ENCODE measurements around the gene SIPA1L3. TPM values are rescaled to one million over a fixed set of nuclear protein-coding genes. Genes with fewer than 3 reads are reported as not detected.
A peak's percentile ranks its signal among the peaks of the same experiment; 100 is the strongest.

The SIPA1L3 gene
- total RNA-seq, 1 experiment from 2014 or later, result 8.1 TPM

DNA sequence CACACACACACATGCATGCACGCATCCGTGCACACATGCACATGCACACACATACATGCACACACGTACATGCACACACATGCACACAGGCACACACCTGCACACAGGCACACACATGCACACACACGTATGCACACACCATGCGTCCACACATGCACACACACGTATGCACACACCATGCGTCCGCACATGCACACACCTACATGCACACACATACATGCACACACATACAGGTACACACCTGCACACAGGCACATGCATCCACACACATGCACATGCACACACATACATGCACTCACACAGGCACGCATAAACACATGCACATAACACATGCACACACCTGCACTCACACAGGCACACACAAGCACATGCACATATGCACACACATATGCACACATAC lies 204.9 kb downstream of the SIPA1L3 start:
- in situ Hi-C loops (cut with HindIII; ENCODE audit: low sequenced_read_pairs), result no loop called here

DNA sequence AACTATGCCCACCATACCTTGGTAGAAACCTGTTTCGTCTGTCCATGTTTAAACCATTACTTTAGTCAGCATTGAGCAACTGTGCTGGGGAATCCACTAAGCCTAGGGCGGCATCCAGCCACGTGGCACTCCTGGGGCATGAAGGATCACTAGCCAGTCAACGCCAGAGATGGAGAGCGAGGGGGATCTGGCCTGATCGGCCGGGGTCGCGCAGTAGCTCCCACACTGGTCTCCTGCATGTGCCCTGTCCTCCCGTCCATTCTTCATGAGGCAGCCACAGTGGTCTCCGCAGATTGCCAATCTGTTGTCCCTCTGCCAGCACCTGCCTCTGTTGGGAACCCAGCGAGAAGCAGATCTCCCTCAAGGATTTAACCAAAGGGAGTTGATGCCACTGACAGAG lies 207.6 kb downstream of the SIPA1L3 start:
- DNase-seq (ENCODE audit: low spot score), result no peak
- in situ Hi-C loops (cut with HindIII; ENCODE audit: low sequenced_read_pairs), result no loop called here

More for the DNA sequence above, 204.9 kb downstream of the SIPA1L3 start:
- DNase-seq (ENCODE audit: low spot score), result no peak

DNA sequence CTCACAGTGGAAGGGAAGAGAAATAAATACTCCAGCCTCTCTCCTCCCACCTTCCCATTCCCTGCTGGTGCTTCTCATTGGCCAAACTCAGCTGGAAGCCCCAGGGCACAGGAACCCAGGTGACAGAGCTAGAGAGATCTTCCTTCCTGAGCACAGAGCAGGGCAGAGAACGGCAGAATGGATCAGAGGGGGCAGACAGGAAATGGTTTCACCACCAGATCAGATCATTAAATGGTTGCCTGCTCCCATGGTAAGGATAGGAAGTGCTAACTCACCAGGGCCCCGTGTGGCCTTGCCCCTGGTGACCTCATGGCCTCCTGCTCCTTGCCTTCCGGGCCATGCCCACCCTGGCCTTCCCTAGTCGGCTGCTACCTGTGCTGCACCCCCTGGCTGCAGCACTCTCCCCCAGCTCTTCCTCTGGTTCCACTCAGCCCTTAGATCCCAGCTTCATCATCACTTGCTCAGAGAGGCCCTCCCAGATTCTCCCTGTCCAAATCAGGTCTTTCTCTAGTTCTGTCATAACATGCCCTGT lies 208.3 kb downstream of the SIPA1L3 start:
- in situ Hi-C loops (cut with HindIII; ENCODE audit: low sequenced_read_pairs), result no loop called here
- no peak for DNase-seq (ENCODE audit: low spot score)

DNA sequence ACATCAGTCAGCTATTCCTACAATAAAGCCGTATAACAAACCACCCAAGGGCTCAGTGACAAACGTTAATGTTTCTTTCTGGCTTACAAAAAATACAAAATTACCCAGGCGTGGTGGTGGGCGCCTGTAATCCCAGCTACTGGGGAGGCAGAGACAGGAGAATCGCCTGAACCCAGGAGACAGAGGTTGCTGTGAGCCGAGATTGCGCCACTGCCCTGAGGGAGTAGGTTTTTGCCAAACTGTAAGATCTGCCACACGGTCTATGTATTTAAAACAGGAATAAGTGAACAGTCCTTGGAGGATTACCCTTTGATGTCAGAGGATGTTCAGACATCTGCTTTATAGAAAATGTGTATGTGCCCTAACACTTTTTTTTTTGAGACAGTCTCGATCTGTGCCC lies 211.2 kb downstream of the SIPA1L3 start:
- in situ Hi-C loops (cut with HindIII; ENCODE audit: low sequenced_read_pairs), result no loop called here
- DNase-seq (ENCODE audit: low spot score), result no peak

DNA sequence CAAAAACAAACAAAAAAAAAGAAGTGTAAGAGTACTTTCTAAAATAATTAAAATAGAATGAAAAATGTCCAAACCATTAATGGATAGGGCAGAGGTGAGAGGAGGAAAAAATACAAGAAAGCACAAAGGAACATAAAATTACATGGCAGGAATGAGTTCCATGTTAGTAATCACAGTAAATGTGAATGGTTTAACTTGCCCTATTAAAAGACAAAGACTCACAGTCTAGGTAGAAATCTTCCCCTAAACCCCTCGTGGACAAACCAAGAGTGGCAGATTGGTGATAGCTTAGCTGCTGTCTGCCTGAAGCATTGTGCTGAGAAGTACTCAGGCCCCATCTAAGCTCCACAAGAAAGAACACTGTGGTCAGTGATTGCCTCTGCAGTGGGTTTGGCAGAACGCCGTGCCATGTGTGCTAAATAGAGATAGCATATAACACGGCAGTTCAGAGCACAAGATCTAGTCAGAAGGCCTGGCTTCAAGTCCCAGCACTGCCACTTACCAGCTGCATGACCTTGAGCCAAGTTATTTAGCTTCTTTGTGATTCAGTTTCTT lies 213.5 kb downstream of the SIPA1L3 start:
- no peak for DNase-seq (ENCODE audit: low spot score)
- in situ Hi-C loops (cut with HindIII; ENCODE audit: low sequenced_read_pairs), result no loop called here

DNA sequence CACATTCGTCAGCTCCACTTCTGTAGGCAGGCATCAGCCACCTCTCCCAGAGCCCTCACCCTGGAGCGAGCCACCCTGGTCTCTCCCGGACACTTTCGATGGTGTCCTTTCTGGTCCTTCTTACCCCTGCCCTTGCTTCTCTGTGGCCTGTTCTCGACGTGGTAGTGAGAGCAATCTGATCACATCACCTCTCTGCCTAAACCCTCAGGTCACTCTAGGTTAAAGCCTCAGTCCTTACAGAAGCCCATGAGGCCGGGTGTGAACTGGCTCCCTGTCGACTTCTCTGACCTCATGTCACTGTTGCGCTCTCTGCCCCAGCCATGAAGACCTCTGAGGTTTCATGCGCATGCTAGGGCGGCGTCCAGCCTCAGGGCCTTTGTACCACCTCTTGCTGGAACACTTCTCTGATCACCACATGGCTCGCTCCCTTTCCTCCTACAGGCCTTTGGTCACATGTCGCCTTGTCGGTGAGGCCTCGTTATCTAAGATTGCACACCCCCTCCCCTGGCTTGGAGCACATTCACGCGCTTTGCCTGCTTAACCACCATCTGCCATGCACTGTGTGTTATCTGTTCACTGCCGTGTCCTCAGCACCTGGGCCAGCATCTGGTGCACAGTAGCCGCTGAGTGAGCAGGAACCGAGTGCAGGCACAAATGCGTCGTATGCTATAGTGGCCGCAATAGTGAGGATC lies 215.5 kb downstream of the SIPA1L3 start:
- DNase-seq (ENCODE audit: low spot score), result no peak
- in situ Hi-C loops (cut with HindIII; ENCODE audit: low sequenced_read_pairs), result no loop called here

DNA sequence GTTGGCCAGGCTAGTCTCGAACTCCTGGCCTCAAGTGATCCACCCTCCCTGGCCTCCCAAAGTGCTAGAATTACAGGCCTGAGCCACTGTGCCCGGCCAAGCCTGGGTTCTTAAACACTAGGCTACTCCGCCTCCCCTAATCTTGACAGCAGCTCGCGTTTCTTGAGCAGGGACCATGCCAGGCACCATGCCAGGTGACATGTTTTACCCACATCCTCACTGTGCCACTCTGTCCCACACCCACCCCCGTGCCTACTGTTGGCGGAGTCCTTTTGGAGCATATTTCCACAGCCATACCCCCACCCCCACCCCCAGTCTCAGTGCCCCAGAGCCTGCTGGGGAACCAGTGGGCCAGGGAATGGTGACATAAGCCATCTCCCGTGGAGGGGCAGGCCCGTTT lies 218.2 kb downstream of the SIPA1L3 start:
- in situ Hi-C loops (cut with HindIII; ENCODE audit: low sequenced_read_pairs), result no loop called here
- DNase-seq (ENCODE audit: low spot score), result no peak

DNA sequence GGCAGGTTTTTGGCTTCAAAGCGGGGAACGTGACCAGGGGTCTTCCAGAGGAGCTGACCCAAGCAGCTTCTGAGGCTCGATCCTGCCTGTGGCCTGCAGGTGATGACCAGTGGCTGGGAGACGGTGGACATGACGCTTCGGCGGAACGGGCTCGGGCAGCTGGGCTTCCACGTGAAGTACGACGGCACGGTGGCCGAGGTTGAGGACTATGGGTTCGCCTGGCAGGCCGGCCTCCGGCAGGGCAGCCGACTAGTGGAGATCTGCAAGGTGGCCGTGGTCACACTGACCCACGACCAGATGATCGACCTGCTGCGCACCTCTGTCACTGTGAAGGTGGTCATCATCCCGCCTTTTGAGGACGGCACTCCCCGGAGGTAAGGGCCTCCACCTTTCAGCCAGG lies 223.4 kb downstream of the SIPA1L3 start:
- in situ Hi-C loops (cut with HindIII; ENCODE audit: low sequenced_read_pairs), result no loop called here
- DNase-seq (ENCODE audit: low spot score), result no peak

DNA sequence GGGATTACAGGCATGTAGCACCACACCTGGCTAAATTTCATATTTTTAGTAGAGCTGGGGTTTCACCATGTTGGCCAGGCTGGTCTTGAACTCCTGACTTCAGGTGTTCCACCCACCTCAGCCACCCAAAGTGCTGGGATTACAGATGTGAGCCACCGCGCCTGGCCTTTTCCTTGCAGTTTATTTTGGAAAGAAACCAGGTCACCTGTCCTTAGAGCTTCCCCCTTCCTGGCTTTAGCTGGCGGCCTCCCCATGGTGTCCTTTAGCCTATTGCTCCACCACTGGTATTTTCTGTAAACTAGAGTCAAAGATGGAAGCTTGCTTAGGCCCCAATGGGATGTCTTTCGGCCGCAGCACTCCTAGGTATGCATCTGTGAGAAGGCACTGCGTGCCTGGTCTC lies 225.8 kb downstream of the SIPA1L3 start:
- DNase-seq (ENCODE audit: low spot score), result no peak
- in situ Hi-C loops (cut with HindIII; ENCODE audit: low sequenced_read_pairs), result no loop called here

DNA sequence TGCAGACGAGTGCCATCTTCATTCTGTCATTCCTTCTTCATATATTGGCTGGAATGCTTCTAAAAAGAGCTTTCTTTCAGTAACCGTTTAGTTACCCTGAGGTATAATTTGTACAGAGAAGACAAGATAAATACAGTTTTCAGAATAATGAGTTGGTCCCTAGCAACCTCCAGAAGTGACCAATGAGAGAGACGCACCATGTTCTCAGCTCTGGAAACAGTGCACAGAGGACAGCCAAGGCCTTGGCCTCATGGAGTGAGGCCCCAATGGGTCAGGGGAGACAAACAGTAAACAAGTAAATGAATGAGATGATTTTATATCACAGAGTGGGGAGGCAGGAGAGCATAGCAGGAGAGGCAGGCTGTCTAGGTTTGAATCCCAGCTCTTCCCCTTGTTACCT lies 226.3 kb downstream of the SIPA1L3 start:
- DNase-seq (ENCODE audit: low spot score), result no peak
- in situ Hi-C loops (cut with HindIII; ENCODE audit: low sequenced_read_pairs), result no loop called here

DNA sequence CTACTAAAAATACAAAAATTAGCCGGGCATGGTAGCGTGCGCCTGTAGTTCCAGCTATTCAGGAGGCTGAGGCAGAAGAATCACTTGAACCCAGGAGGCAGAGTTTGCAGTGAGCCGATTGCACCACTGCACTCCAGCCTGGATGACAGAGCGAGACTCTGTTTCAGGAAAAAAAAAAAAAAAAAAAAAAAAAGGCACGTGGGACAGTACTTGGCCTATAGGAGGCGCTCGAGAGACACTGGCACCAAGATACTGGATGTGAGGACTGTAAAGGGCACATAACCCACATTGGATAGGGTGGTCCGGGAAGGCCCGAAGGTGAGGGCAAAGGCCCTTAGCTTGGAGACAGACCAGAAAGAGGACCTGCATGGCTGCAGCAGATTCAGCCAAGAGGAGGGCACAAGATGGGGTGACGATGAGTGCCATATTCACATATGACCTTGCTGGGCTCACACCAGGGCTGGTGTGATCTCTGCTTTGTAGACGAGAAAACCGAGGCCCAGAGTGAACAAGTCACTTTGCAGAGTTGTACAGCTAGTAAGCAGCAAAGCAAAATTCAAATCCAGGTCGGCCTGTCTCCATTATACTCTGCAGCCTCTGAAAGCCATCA lies 227.6 kb downstream of the SIPA1L3 start:
- in situ Hi-C loops (cut with HindIII; ENCODE audit: low sequenced_read_pairs), result no loop called here

DNA sequence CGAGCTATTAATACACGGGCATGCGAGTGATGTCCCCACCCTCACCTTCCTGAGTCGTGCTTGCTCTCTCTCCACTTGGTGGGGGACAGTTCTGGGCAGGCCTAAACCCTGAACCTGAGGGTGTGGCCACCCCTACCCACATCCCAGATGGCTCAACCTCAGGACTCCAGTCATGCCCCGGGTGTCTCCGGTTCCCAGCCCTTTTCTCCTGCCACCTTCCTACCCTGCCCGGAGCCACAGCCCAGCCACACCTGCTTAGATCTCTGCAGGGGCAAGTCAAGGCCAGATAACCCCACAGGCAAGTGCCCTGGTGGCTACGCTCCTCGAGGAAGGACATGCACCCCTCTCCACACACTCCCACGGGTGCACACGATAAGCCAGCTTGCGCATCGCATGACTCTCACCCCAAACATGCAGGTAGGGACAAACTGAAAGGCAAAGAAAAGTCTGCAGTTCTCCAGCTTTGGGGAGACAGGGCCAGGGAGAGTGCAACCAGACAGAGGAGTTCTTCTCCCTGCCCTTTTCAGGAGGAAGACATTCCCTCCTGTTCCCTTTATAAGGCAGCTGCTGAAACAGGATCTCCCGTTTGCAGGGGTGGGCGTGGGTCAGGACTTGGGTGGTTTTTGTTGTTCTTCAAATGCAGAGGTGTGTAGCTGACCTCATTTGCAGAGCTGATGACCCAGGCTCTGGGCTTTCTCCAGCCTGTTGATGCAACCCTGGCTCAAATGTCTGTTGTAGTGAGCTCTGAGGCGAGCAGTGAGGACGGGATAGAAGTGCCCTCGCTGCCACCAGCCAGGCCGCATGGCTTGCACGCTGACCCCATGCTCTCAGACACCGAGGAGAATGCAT lies 228.4 kb downstream of the SIPA1L3 start:
- no peak for DNase-seq (ENCODE audit: low spot score)
- in situ Hi-C loops (cut with HindIII; ENCODE audit: low sequenced_read_pairs), result no loop called here

More for the DNA sequence above, 227.6 kb downstream of the SIPA1L3 start:
- no peak for DNase-seq (ENCODE audit: low spot score)

DNA sequence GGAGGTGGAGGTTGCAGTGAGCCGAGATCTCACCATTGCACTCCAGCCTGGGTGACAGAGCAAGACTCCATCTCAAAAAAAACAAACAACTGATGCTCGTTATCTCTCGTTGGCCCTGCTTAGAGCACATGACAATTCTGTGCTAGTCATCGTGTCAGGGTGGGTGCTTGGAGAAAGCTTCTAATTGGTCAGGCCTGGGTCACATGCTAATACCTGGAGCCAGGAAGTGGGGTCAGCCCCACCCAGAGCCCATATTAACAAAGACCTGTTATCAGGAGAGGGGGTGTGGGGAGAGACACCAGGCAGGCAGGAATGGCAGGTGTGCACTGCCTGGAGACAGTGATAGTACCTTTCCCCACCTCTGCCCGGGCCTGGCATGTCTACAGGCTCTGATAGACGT lies 232.1 kb downstream of the SIPA1L3 start:
- in situ Hi-C loops (cut with HindIII; ENCODE audit: low sequenced_read_pairs), result no loop called here
- DNase-seq (ENCODE audit: low spot score), result no peak

DNA sequence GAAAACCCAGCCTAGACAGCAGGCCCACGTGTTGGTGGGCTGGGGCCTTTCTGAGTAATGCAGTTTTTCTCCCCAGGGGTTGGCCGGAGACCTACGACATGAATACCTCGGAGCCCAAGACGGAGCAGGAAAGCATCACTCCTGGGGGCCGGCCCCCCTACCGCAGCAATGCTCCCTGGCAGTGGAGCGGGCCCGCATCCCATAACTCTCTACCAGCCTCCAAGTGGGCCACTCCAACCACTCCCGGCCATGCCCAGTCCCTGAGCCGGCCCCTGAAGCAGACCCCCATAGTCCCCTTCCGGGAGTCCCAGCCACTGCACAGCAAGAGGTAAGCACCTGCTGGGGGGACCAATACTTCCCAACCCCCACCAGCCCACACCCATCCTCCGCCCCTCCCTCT lies 234.1 kb downstream of the SIPA1L3 start:
- no peak for DNase-seq (ENCODE audit: low spot score)
- in situ Hi-C loops (cut with HindIII; ENCODE audit: low sequenced_read_pairs), result loop anchor here (10.0 kb wide), 1 partner anchor 74 kb away; no protein-coding TSS in a partner anchor

DNA sequence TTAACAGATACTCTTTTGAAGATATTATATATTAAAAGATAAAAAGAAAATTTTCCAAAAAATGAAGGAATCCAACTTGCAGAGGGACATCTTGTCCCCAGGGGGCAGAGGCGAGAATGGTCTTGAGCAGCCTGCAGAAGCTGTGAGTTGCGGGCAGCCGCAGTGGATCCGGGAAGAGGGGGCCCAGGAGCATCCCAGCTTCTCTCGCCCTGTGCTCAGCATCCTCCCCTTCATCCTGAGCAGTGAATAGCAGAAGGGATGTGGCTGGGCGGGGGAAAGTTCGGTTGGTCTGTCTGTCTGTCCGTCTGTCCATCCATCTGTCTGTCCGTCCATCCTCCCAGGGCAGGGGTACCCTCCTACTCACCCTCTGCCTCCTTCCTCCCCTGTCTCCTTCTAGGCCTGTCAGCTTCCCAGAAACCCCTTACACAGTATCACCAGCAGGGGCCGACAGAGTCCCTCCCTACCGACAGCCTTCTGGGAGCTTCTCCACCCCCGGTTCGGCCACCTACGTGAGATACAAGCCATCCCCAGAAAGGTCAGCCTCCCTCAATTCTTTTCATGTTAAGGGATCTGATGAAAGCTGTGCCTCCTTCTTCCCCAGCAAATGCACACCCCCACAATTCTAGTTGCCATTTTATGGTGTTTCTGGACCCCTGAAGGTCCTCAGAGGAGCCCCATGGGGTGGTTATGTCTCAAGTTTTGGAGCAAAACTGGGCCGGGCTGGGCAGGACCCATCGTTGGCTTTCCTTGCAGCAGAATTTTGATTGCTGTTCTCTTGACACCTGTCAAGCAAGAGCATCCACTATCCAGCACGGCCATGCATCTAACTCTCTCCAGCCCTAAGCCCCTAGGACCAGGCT lies 235.4 kb downstream of the SIPA1L3 start:
- DNase-seq (ENCODE audit: low spot score), result peak; percentile 56
- in situ Hi-C loops (cut with HindIII; ENCODE audit: low sequenced_read_pairs), result loop anchor here (10.0 kb wide), 1 partner anchor 72 kb away; no protein-coding TSS in a partner anchor

DNA sequence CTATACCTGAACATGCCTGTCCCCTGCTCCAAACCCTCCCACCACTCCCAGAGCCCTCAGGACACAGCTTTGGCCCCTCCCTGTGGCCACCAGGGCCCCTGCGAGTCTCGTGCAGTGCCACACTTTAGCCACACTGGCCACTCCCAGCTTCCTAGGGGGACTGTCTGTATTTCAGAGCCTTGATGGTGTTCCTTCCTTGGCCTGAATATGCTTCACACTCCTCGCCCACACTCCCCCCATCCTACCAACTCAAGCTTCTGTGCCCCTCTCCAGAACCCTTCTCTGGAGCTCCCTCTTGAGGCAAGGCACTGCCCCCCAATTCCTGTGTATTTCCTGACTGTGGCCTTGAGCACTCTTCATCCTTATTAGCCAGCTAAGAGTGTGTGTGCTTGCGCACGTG lies 236.8 kb downstream of the SIPA1L3 start:
- no peak for DNase-seq (ENCODE audit: low spot score)
- in situ Hi-C loops (cut with HindIII; ENCODE audit: low sequenced_read_pairs), result loop anchor here (10.0 kb wide), 1 partner anchor 71 kb away; no protein-coding TSS in a partner anchor

DNA sequence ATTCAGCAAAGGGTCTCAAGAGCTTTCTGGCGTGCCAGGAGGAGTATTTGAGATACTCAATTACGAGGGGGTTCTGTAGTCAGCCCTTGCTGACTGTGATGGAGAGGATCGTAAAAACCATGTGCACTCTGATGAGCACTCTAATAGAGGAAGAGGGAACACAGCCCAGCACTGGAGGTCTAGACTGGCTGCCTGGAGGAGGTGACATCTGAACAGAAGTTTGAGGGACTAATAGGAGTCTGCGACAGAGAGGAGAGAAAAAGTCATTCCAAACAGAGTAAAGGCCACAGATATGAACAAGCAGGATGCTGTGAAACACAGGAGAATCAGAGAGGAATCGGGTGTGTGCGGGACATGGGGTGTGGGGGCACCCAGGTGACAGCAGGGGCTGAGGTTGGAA lies 237.7 kb downstream of the SIPA1L3 start:
- no peak for DNase-seq (ENCODE audit: low spot score)
- in situ Hi-C loops (cut with HindIII; ENCODE audit: low sequenced_read_pairs), result loop anchor here (10.0 kb wide), 1 partner anchor 70 kb away; no protein-coding TSS in a partner anchor

DNA sequence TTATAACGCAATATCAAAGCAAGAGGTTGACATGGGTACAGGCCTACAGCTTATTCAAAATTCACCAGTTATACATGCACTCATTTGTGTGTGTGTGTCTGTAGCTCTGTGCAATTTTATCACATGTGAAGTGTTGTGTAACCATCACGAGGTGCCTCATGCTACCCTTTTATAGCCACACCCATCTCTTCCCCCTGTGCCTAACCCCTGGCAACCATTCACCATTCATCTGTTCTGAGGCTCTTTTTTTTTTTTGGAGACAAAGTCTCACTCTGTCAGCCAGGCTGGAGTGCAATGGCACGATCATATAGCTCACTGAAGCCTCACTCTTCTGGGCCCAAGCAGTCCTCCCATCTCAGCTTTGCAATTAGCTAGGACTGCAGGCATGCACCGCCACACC lies 238.6 kb downstream of the SIPA1L3 start:
- in situ Hi-C loops (cut with HindIII; ENCODE audit: low sequenced_read_pairs), result loop anchor here (10.0 kb wide), 1 partner anchor 69 kb away; no protein-coding TSS in a partner anchor
- DNase-seq (ENCODE audit: low spot score), result no peak
